NCI-H1417 (cell line): ENCODE results near the gene EMILIN2.

Experiments used
- DNase-seq, 3 experiments: peaks; one replicate each; lab custom pipeline; 2025; lab: John Stamatoyannopoulos, UW

Gene EMILIN2

GRCh38 chr18:2916184-2916583 is 69.4 kb downstream of the EMILIN2 start:
- no peak for DNase-seq

DNA sequence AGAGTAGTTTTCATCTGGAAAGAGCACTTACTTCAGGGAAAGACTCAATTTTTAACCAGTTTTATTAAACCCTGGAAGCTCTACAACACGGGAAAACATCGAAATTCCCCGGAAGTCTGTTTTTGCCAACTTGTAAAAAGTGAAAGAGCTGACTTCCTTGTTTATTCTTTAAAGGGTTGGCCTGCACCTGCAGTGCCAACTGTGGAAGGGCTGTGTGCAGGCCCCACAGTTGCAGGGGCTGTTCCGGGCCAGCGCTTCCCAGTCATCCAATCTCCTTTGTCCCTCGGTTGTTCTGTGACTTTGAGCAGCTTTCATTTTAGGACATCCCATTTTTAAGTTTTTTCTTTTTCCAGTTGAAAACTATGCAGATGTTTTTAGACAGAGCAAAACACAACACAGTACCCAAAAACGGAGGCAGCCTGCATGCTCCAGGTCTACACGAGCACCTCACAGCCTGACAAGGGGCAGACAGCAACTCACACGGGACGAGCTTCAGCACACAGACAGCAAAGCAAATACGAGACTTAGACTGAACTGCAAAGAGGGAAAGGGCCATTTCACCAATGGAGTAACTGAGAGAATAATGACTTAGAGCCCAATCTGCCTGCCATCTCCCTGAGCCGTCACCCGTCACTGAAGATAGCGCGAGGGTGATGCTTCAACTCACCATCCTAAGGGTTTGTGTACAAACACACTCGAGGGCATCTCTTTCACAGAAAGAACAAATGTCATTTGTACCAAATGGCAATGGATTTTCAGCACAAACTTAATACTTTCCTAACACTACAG is 70.6 kb downstream of the EMILIN2 start:
- no peak for DNase-seq

DNA sequence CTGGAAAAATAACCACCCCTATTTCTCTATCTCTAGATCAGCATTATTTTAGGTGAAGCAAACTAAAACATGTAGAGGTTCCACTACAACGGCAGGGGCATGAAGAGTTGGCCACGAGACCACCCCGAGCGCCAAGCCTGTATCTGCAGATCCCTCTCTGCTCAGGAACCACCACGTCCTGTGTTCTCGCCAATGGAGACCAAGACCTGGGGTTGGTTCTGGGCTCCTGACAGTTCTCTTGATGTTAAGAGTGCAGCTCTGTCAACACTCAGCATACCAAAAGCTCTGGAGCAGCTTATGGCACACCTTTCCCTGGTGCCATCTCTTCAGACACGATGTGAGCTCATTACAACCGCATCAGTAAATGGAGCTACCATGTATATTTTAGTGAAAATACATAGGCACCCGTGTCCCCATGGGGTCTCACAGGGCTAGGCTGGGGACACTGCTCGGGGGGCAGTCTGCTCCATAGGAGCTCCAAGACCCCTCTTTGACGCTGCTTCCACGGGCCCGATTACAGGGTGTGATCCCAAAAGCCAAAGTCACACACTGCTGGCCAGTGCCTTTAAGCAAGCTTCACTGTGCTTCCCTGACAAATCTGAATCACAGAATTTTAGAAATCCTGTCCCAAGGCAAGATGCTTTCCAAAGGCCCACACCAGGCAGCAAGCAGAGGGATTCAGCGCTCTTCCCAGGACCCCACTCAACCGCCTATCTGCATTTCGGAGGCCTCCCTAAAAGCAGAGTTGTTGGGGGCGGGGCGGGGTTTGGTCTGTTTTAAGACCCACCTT is 72.2 kb downstream of the EMILIN2 start:
- no peak for DNase-seq

GRCh38 chr18:2919600-2919999 is 72.8 kb downstream of the EMILIN2 start:
- DNase-seq: no peak

DNA sequence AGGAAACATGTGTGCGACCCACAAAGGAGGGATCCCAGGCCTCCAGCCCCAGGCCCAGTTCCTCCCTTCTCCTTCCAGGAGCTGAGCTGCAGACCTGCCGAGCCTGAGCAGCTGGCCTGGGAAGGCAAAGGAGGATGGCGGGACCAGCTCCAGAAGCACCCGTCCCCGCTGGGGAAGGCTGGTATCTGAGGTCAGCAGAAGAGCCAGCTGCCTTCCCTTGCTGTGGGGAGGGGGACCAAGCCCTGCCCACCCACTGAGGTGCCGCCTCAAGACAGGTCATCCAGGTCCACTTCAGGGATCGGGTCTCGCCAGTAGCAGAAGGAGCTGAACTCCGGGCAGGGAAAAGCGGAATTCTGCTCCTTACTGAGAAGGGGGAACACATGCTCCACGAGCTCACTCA is 73.2 kb downstream of the EMILIN2 start:
- DNase-seq: no peak

DNA sequence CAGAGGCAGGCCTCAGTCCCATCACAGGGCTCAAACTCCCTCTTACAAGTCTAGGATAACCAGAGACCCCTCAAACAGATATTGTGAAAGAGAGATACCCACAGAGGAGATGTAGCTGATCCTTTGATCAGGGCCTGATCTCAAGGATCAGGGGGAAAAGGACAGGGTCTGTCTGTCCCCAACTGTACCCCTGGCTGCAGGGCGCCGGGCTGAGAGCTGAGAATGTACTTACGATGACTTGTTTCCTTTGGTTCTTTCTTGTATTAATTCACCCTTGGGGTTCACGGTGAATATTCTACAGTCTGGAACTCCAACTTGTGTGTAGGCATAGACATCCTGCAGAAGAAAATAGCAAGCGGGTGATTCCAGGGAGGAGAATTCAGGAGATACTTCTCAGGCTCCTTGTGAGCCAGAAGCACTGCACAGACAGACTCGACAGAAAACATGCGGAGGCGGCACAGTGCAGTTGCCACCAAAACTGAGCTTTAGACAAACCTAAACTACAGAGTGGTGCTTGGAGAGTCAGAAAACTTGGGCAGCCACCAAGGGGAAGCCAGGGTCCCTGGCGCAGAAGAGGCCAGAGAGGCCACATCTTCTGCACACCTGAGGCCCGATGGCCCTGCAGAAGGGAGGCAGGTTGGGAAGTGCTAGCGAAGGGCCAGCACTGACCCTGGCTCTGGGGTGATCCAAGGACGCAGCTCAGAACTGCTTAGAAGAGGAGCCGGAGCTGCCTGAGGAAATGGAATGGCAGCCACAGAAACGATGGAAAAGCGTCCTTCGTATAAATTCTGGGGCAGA is 73.9 kb downstream of the EMILIN2 start:
- no peak for DNase-seq

DNA sequence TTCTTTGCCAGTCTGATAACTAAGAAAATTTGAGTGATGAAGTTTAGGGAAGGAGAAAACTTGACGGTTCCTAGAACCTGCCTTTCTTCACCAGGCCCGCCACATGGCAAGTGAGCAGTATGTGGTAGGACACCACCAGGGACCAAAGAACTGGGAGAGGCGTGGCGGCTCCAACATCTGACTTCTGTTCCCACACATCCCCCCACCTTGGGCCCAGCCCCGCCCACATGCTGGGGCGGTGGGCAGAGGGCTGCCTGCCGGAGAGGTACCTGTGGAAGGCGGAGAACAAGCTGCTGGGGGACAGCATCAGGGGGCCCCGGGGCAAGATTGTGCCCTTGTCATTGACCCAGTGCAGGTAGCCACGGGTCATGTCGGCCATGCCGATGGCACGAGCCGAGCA is 75.0 kb downstream of the EMILIN2 start:
- DNase-seq: no peak

DNA sequence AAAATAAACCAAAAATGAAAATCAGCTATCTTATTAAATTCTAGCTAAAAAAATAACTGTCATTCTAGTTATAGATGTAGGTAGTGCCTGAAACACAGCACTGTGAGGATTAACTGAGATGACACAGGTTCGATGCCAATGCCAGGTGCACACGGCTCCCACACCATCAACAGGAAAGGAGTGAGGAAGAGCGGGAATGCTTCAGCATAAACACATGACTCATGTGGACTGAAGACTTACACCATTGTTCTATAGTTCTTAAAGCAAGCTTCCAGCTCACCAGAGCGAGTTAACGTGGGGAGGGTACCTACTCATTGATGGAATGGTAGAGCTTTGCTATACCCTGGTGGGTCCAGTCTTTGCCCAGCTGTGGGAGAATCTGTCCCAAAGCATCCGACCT is 76.7 kb downstream of the EMILIN2 start:
- DNase-seq: no peak

- DNase-seq: no peak
These were observed 78.1 kb downstream of the EMILIN2 start for GRCh38 chr18:2924920-2925319.

DNA sequence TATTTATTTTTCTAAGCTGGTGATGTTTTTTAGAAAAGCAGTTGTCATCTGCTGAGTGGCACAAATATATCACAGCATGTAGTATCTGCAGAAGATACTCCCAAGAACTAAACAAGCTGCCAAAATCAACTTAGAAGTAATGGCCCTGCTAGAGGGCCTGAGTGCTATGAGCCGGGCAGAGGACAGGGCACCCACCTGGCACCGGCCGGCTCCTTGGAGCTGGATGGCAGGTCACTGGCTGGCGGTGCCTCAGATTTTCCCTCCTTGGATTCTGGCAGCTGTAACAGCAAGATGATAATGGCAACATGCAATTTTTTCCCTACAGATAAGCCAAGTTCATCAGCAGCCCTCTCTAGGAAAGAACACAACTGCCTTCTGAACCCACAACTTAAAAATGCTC is 79.7 kb downstream of the EMILIN2 start:
- DNase-seq: no peak

DNA sequence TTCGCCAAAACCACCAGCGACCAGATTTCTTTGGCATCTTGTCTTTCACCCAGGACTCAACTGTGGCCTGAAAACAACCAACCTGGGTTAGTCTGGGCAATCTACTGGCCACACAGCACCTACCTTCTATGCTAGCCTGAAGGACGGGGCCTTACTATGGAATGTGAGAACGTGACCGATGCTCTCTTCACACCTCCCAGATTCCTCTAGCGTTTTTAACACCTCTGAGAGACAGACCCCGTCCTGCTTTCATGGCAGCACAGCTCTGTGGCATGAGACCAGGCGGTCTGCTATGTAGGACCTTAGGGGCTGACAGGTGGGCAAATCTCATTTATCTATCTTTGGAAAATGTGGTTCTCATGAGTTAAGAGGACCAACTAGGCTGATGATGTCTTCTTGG is 80.9 kb downstream of the EMILIN2 start:
- DNase-seq: no peak

- DNase-seq: peak; percentile 49 to 80 (median 63)
These were observed 85.7 kb downstream of the EMILIN2 start for GRCh38 chr18:2932247-2933181.

GRCh38 chr18:2933995-2934394 is 87.2 kb downstream of the EMILIN2 start:
- DNase-seq: no peak

DNA sequence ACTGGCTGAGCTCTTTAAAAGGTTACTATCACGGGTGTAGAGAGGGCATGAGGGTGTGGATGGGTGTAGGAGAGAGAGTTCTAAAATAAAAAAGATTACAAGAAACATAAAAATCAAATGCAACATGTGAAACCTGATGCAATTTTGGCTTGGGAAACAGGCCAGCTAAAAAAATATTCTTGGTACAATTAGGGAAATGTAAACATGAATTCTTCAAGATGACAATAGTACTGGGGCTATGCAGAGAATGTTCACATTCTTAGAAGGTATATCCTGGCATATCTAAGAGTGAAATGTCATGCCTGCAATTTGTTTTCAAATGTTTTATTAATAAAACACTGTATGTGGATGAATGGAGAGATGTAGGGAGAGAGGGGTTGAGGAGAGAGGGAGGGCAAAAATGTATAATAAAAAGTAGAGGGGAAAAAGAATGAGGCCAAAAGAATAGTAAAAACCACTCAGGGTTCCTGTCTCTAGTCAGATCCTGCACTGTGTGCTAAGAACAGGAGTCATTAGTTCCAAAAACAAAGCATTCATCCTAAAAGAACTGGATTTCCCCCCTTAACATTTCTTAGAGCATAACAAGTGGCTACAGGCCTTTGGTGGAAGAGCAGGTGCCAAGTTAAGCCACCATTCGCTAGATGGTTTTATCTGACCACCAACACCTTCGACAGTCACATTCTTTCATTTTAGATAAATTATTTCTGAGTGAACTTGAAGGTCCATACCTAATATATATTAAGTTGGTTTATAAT is 88.8 kb downstream of the EMILIN2 start:
- DNase-seq: no peak

GRCh38 chr18:2939317-2939716 is 92.5 kb downstream of the EMILIN2 start:
- DNase-seq: no peak

DNA sequence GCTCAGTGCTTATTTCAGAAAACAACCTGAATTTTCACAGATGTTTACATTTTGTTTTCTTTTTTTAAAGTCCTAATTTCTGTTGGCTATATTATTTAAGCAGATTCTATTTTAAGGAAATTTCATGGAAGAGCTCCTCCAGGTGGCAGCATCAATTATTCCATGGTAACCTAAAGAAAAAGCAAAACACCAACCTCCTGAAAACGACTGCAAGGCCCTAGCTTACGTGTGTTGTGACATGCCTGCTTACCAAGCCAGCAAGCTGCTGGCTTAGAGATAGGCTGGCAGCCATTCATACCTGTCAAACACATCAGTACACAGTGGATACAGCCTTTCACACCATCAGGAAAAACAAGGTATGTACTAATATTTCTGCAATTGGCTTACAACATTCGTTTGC is 101.2 kb downstream of the EMILIN2 start:
- peak in 2 of 3 experiments; percentile 8 to 20 for DNase-seq

GRCh38 chr18:2952605-2953004 is 105.8 kb downstream of the EMILIN2 start:
- DNase-seq: no peak

DNA sequence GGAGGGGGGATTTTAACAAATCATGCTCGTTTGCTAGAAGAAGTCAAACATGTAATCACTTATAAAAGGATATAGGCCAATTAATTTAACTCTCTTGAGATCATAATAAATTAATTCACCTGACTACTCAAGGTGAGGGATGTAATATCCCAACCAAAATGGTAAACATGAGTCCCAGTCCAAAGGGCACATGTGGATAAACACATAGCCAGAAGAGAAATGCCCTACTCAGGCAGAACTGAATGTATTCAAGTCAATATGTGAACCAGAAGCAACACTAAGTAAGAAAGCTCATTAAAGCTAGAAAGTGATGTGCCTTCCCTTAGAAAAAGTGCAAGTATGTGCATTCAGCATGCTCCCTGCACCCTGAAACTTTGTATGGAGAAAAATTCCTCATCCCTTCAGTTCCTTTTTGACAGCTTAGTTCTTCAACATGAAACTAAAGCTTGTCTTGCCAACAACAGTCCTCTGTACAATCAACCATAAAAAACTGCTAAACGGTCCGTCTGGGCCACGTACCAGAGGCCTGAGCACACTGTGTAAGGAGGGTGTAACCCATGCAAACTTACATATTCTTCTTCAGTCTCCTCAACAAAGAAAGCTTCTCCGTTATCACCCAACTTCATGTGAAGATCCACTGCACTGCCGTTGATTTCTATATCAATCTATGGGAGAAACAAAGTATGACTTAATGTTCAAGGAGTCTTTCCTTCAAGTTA is 107.3 kb downstream of the EMILIN2 start:
- no peak for DNase-seq

DNA sequence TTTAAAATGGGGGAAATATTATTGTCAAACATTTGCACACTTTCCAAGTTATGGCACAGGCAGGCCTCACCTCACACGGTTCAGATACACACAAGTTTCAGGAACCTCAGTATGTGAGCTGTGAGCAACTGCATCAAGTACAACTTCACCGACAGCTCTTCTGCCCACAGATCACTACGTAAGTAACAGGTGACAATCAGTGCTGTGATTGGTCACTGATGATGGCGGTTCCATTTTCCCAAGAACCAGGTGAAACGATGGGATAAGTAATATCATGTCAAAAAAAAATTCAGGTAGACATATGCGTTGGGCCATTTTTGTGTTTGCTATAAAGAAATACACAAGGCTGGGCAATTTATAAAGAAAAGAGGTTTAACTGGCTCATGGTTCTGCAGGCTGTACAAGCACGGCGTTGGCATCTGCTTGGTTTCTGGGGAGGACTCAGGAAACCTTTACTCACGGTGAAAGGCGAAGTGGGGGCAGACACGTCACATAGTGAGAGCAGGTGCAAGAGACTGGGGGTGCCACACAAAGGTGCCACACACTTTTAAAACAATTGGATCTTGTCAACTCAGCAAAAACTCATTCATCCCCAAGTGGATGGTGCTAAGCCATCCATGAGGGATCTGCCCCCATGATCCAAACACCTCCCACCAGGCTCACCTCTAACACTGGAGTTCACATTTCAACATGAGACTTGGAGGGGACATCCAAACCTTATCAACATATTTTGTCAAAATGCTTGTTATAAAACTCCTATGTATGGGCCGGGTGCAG is 108.3 kb downstream of the EMILIN2 start:
- no peak for DNase-seq
